Thyroid gland (tissue), 4 donors: ENCODE results near the gene ANKFY1.

Source experiments
- POLR2A ChIP-seq, 2 donors: fragments of 450-650 bp; IDR thresholded peaks; one replicate each; pipeline ENCODE4 v1.6.1; 2017; ENCODE audit warnings: antibody characterized with exemption in 2 of 2, mild to moderate bottlenecking in 2 of 2, moderate library complexity in 1 of 2
- TF ChIP-seq, protein P1 (sequence below), 6 experiments: fragments of 200-600 bp in 3 of 6; fragments of 450-650 bp in 3 of 6; sonication (generic) in 3 of 6; IDR thresholded peaks; one replicate each; pipeline ENCODE4 v1.5.1; 2016 to 2019; ENCODE audit warnings: antibody characterized with exemption in 6 of 6, mild to moderate bottlenecking in 2 of 6, inconsistent platforms in 1 of 6, moderate library complexity in 1 of 6

DNA sequence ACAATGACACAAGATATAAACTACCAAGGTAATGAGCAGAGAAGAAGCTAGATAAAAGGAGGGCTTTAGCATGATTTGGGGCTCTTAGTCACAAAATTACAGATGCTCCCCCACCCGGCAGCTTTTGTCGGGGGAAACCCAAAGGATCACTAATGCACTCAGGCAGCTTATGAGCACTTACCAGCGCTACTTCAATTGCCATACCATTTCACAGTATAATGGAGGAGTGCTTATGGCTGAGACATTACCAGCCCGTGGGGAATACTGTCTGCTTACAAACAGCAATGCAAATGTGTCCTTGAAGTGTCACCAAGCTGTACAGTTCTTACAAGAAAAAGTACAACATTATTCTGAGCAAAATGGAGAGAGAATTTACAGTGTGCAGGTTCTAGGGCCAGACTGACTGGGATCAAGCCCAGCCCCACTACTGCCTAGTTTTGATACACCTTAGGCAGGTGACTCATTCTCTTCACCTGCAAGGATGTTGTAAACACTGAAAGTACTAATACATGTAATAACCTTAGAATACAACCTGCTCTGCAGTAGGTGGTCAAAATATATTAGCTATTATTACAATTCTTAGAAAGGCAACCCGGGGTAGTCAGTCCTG lies 16.3 kb downstream of the ANKFY1 start:
- TF ChIP-seq, protein P1, sequence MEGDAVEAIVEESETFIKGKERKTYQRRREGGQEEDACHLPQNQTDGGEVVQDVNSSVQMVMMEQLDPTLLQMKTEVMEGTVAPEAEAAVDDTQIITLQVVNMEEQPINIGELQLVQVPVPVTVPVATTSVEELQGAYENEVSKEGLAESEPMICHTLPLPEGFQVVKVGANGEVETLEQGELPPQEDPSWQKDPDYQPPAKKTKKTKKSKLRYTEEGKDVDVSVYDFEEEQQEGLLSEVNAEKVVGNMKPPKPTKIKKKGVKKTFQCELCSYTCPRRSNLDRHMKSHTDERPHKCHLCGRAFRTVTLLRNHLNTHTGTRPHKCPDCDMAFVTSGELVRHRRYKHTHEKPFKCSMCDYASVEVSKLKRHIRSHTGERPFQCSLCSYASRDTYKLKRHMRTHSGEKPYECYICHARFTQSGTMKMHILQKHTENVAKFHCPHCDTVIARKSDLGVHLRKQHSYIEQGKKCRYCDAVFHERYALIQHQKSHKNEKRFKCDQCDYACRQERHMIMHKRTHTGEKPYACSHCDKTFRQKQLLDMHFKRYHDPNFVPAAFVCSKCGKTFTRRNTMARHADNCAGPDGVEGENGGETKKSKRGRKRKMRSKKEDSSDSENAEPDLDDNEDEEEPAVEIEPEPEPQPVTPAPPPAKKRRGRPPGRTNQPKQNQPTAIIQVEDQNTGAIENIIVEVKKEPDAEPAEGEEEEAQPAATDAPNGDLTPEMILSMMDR (IDR thresholded peaks at IDR 0.05), result no peak
- no peak for TF ChIP-seq POLR2A (IDR thresholded peaks at IDR 0.05)
